HL-60 (cell line): ENCODE measurements around the gene CSF1R.

Experiments used
- DNase-seq, 2 experiments: peaks; one replicate each; pipeline ENCODE4 v3.0.0-alpha.2; 2010 to 2020; ENCODE audit warnings: low read depth in 1 of 2, low spot score in 1 of 2
- H3K27ac ChIP-seq: fragments of 250-450 bp; sonication (Bioruptor Pico); replicated peaks from 2 replicates; pipeline ENCODE4 v1.5.1; 2020; ENCODE audit warnings: mild to moderate bottlenecking, moderate library complexity
- H3K27me3 ChIP-seq: fragments of 250-450 bp; sonication (Bioruptor Pico); 2 replicates; pipeline ENCODE4 v1.5.1; 2021; ENCODE audit warnings: mild to moderate bottlenecking, moderate library complexity; ENCODE audit not compliant: insufficient read depth, poor library complexity, severe bottlenecking
- H3K4me3 ChIP-seq: replicated peaks from 2 replicates; pipeline ENCODE4 v1.5.1; 2011; ENCODE audit warnings: mild to moderate bottlenecking, control low read depth, low read length; ENCODE audit not compliant: insufficient read depth
- CTCF ChIP-seq: IDR thresholded peaks from one replicate; pipeline ENCODE4 v1.5.1; 2011; ENCODE audit warnings: low read length, control low read depth, inconsistent platforms; ENCODE audit not compliant: insufficient read depth
- GABPA ChIP-seq: IDR thresholded peaks from 2 replicates; pipeline ENCODE4 v1.6.1; 2012; ENCODE audit warnings: low read depth
- POLR2AphosphoS5 ChIP-seq: IDR thresholded peaks from 2 replicates; pipeline ENCODE4 v1.6.1; 2012; ENCODE audit warnings: low read depth
- REST ChIP-seq: IDR thresholded peaks from 2 replicates; pipeline ENCODE4 v1.6.1; 2012; ENCODE audit warnings: low read depth; ENCODE audit not compliant: insufficient replicate concordance
- SPI1 ChIP-seq: IDR thresholded peaks from 2 replicates; pipeline ENCODE4 v1.6.1; 2012; ENCODE audit warnings: low read depth, mild to moderate bottlenecking, borderline replicate concordance

CSF1R gene

GRCh38 chr5:150075806-150076205, 10.5 kb downstream of the CSF1R start:
- no peak overlapping the region for H3K27ac ChIP-seq
- no peaks in the 10 kb centered on the region for H3K27me3 ChIP-seq
- TF ChIP-seq SPI1, result no peak
- TF ChIP-seq CTCF, result no peak
- no peak for TF ChIP-seq GABPA
- no peak for TF ChIP-seq REST
- TF ChIP-seq POLR2AphosphoS5, result no peak
- no peak overlapping the region for H3K4me3 ChIP-seq
- DNase-seq, result no peak

GRCh38 chr5:150075233-150075632, 11.1 kb downstream of the CSF1R start:
- DNase-seq, result no peak
- no peak overlapping the region for H3K4me3 ChIP-seq
- no peaks in the 10 kb centered on the region for H3K27me3 ChIP-seq
- no peak overlapping the region for H3K27ac ChIP-seq
- TF ChIP-seq GABPA, result no peak
- TF ChIP-seq CTCF, result no peak
- no peak for TF ChIP-seq POLR2AphosphoS5
- no peak for TF ChIP-seq REST
- no peak for TF ChIP-seq SPI1

GRCh38 chr5:150073677-150074076, 12.7 kb downstream of the CSF1R start:
- H3K27ac ChIP-seq, result no peak overlapping the region
- DNase-seq, result no peak
- H3K27me3 ChIP-seq, result no peaks in the 10 kb centered on the region
- H3K4me3 ChIP-seq, result no peak overlapping the region
- TF ChIP-seq GABPA (no peak), POLR2AphosphoS5 (no peak), SPI1 (no peak), REST (no peak), CTCF (no peak)
